ENCODE measurements around the gene NUCKS1.

The NUCKS1 gene

GRCh38 chr1:205744403-205744802 is 5.6 kb downstream of the NUCKS1 start:
- Histone ChIP-seq H3K9ac (ENCODE audit: insufficient read length, low read depth) (no peak overlapping the region), H3K9me3 (ENCODE audit: insufficient read depth, low read length) (no peaks in the 10 kb centered on the region), H3K27me3 (ENCODE audit: insufficient read depth, insufficient read length) (no peaks in the 10 kb centered on the region), H3K4me3 (ENCODE audit: insufficient read length, low read depth) (no peak overlapping the region), H3K36me3 (ENCODE audit: insufficient read depth, insufficient read length, low read length) (peaks cover 44% of the 10 kb centered on the region), H3K4me1 (ENCODE audit: insufficient read depth, insufficient read length) (no peaks in the 10 kb centered on the region)
- DNase-seq (ENCODE audit: low read depth, low spot score) = no peak
- no peak for TF ChIP-seq YY1 (IDR thresholded peaks at IDR 0.05; ENCODE audit: insufficient read depth, insufficient read length)

DNA sequence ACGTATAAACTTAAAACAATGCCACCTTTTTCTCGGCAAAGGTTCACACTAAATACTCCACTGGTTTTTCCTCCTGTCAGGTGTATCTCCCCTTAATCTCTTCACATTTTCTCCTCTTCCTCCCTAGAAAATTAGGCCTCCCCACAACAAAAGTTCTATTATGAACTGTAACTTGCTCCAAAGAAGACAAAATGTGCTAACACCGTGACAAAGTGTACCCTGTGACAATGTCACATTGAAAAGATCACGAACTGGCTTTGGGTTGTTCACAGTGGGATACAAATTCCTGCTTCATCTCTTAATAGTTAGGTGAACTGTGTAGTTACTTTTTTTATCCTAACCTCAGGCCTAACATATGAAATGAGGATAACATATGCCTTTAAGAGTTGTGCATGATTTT is 6.0 kb downstream of the NUCKS1 start:
- H3K36me3 ChIP-seq (ENCODE audit: insufficient read depth, insufficient read length, low read length) = peaks cover 44% of the 10 kb centered on the region
- H3K9ac ChIP-seq (ENCODE audit: insufficient read length, low read depth) = no peak overlapping the region
- no peak overlapping the region for H3K4me3 ChIP-seq (ENCODE audit: insufficient read length, low read depth)
- no peaks in the 10 kb centered on the region for H3K9me3 ChIP-seq (ENCODE audit: insufficient read depth, low read length)
- H3K27me3 ChIP-seq (ENCODE audit: insufficient read depth, insufficient read length) = no peaks in the 10 kb centered on the region
- no peaks in the 10 kb centered on the region for H3K4me1 ChIP-seq (ENCODE audit: insufficient read depth, insufficient read length)
- DNase-seq (ENCODE audit: low read depth, low spot score) = no peak
- TF ChIP-seq ZNF274 (IDR thresholded peaks at IDR 0.05; ENCODE audit: low read depth, low read length) (no peak), YY1 (IDR thresholded peaks at IDR 0.05; ENCODE audit: insufficient read depth, insufficient read length) (no peak), SUZ12 (IDR thresholded peaks at IDR 0.05; ENCODE audit: extremely low read depth, insufficient read depth, insufficient read length) (no peak)

- peaks cover 32% of the 10 kb centered on the region for H3K36me3 ChIP-seq (ENCODE audit: insufficient read depth, insufficient read length, low read length)
- no peaks in the 10 kb centered on the region for H3K4me1 ChIP-seq (ENCODE audit: insufficient read depth, insufficient read length)
- DNase-seq (ENCODE audit: low read depth, low spot score) = no peak
- no peaks in the 10 kb centered on the region for H3K9me3 ChIP-seq (ENCODE audit: insufficient read depth, low read length)
- TF ChIP-seq ZNF274 (IDR thresholded peaks at IDR 0.05; ENCODE audit: low read depth, low read length) (no peak), SUZ12 (IDR thresholded peaks at IDR 0.05; ENCODE audit: extremely low read depth, insufficient read depth, insufficient read length) (no peak), YY1 (IDR thresholded peaks at IDR 0.05; ENCODE audit: insufficient read depth, insufficient read length) (no peak)
- H3K27me3 ChIP-seq (ENCODE audit: insufficient read depth, insufficient read length) = no peaks in the 10 kb centered on the region
- no peak overlapping the region for H3K9ac ChIP-seq (ENCODE audit: insufficient read length, low read depth)
- no peak overlapping the region for H3K4me3 ChIP-seq (ENCODE audit: insufficient read length, low read depth)
Observed at GRCh38 chr1:205741681-205742080, 8.3 kb downstream of the NUCKS1 start.

DNA sequence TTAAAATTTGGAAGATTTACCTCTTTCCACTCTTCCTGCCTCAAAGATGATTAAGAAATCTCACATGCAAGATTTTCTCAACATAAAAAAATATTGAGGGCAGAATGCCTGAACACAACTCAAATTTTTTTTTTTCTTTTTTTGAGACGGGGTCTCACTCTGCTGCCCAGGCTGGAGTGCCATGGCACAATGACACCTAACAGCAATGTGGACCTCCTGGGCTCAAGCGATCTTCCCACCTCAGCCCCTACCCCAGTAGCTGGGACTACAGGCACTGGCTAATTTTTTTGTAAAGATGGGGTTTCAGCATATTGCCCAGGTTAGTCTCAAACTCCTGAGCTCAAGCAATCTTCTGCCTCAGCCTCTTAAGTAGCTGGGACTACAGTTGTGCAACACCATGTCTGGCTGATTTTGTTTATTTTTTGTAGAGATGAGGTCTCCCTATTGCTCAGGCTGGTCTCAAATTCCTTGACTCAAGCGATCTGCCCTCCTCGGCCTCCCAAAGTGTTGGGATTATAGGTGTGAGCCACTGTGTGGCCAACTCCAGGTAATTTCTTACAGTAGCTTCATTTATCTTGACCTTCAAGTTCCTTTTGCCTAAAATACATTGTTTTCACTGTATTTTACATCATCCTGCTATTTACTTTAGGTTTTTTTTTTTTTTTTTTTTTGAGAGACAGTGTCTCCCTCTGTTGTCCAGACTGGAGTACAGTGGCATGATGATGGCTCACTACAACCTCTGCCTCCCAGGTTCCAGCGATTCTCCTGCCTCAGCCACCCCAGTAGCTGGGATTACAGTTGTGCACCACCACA is 10.4 kb downstream of the NUCKS1 start:
- DNase-seq (ENCODE audit: low read depth, low spot score) = no peak
- Histone ChIP-seq H3K4me1 (ENCODE audit: insufficient read depth, insufficient read length) (no peaks in the 10 kb centered on the region), H3K36me3 (ENCODE audit: insufficient read depth, insufficient read length, low read length) (peaks cover 49% of the 10 kb centered on the region), H3K27me3 (ENCODE audit: insufficient read depth, insufficient read length) (no peaks in the 10 kb centered on the region), H3K9me3 (ENCODE audit: insufficient read depth, low read length) (no peaks in the 10 kb centered on the region), H3K9ac (ENCODE audit: insufficient read length, low read depth) (no peak overlapping the region), H3K4me3 (ENCODE audit: insufficient read length, low read depth) (no peak overlapping the region)
- TF ChIP-seq SUZ12 (IDR thresholded peaks at IDR 0.05; ENCODE audit: extremely low read depth, insufficient read depth, insufficient read length) (no peak), ZNF274 (IDR thresholded peaks at IDR 0.05; ENCODE audit: low read depth, low read length) (no peak), YY1 (IDR thresholded peaks at IDR 0.05; ENCODE audit: insufficient read depth, insufficient read length) (no peak)

- Histone ChIP-seq H3K36me3 (ENCODE audit: insufficient read depth, insufficient read length, low read length) (peaks cover 38% of the 10 kb centered on the region), H3K27me3 (ENCODE audit: insufficient read depth, insufficient read length) (no peaks in the 10 kb centered on the region), H3K4me1 (ENCODE audit: insufficient read depth, insufficient read length) (no peaks in the 10 kb centered on the region), H3K9ac (ENCODE audit: insufficient read length, low read depth) (no peak overlapping the region), H3K4me3 (ENCODE audit: insufficient read length, low read depth) (no peak overlapping the region), H3K9me3 (ENCODE audit: insufficient read depth, low read length) (no peaks in the 10 kb centered on the region)
- TF ChIP-seq ZNF274 (IDR thresholded peaks at IDR 0.05; ENCODE audit: low read depth, low read length) = no peak
- TF ChIP-seq SUZ12 (IDR thresholded peaks at IDR 0.05; ENCODE audit: extremely low read depth, insufficient read depth, insufficient read length) = no peak
- no peak for TF ChIP-seq YY1 (IDR thresholded peaks at IDR 0.05; ENCODE audit: insufficient read depth, insufficient read length)
- DNase-seq (ENCODE audit: low read depth, low spot score) = no peak
Observed at GRCh38 chr1:205735218-205735617, 14.8 kb downstream of the NUCKS1 start.

DNA sequence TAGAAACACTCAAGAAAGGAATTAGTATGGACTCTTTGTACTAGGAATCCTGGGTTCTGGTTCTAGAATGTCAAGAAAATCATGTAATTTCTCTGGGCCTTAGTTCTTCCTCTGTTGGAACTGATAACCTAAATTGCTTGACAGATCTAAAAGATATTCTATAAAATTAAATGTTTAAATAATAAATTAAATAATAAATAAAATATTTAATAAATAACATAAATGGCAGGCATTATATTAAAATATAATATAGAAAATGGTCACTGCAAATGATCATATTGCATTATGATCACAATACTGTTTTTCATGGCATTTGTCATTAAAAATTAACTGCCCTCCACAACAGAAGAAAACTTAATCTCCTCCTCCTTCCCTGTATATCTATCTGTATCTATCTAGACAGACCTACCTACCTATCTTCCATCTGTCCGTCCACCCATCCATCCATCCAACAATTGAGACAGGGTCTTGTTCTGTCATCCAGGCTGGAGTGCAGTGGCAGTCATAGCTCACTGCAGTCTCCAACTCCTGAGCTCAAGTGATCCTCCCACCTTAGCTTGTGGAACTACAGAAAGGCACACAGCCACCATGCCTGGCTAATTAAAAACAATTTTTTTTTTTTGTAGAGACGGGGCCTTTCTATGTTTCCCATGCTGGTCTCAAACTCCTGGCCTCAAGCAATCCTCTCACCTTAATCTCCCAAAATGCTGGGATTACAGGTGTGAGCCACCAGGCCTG is 16.4 kb downstream of the NUCKS1 start:
- Histone ChIP-seq H3K4me1 (ENCODE audit: insufficient read depth, insufficient read length) (no peaks in the 10 kb centered on the region), H3K27me3 (ENCODE audit: insufficient read depth, insufficient read length) (no peaks in the 10 kb centered on the region), H3K4me3 (ENCODE audit: insufficient read length, low read depth) (no peak overlapping the region), H3K36me3 (ENCODE audit: insufficient read depth, insufficient read length, low read length) (peaks cover 40% of the 10 kb centered on the region), H3K9me3 (ENCODE audit: insufficient read depth, low read length) (no peaks in the 10 kb centered on the region), H3K9ac (ENCODE audit: insufficient read length, low read depth) (no peak overlapping the region)
- TF ChIP-seq SUZ12 (IDR thresholded peaks at IDR 0.05; ENCODE audit: extremely low read depth, insufficient read depth, insufficient read length) = no peak
- no peak for TF ChIP-seq YY1 (IDR thresholded peaks at IDR 0.05; ENCODE audit: insufficient read depth, insufficient read length)
- TF ChIP-seq ZNF274 (IDR thresholded peaks at IDR 0.05; ENCODE audit: low read depth, low read length) = no peak
- no peak for DNase-seq (ENCODE audit: low read depth, low spot score)

DNA sequence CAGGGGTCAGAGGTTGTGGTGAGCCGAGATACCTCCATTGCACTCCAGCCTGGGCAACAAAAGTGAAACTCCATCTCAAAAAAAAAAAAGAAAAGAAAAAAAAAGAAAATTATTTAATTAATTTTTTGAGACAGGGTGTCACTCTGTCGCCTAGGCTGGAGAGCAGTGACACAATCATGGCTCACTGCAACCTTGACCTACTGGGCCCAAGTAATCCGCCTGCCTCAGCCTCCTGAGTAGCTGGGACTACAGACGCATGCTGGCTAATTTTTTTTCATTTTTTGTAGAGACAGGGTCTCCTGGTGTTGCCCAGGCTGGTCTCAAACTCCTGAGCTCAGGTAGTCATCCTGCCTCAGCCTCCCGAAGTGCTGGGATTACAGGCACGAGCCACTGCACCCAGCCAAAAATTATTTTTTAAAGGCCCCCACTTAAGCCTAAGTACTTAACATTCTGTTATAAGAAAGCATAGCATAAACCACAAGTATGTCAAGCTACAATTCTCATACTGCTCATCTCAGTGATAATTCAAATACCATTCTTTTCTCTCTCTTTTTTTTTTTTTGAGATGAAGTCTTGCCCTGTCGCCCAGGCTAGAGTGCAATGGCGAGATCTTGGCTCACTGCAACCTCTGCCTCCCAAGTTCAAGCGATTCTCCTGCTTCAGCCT is 19.9 kb downstream of the NUCKS1 start:
- no peak overlapping the region for H3K9ac ChIP-seq (ENCODE audit: insufficient read length, low read depth)
- H3K4me3 ChIP-seq (ENCODE audit: insufficient read length, low read depth) = no peak overlapping the region
- no peaks in the 10 kb centered on the region for H3K27me3 ChIP-seq (ENCODE audit: insufficient read depth, insufficient read length)
- TF ChIP-seq SUZ12 (IDR thresholded peaks at IDR 0.05; ENCODE audit: extremely low read depth, insufficient read depth, insufficient read length) (no peak), ZNF274 (IDR thresholded peaks at IDR 0.05; ENCODE audit: low read depth, low read length) (no peak), YY1 (IDR thresholded peaks at IDR 0.05; ENCODE audit: insufficient read depth, insufficient read length) (no peak)
- peaks cover 47% of the 10 kb centered on the region for H3K36me3 ChIP-seq (ENCODE audit: insufficient read depth, insufficient read length, low read length)
- H3K4me1 ChIP-seq (ENCODE audit: insufficient read depth, insufficient read length) = no peaks in the 10 kb centered on the region
- DNase-seq (ENCODE audit: low read depth, low spot score) = no peak
- no peaks in the 10 kb centered on the region for H3K9me3 ChIP-seq (ENCODE audit: insufficient read depth, low read length)
